ENCODE measurements around the gene TRO.

The TRO gene

DNA sequence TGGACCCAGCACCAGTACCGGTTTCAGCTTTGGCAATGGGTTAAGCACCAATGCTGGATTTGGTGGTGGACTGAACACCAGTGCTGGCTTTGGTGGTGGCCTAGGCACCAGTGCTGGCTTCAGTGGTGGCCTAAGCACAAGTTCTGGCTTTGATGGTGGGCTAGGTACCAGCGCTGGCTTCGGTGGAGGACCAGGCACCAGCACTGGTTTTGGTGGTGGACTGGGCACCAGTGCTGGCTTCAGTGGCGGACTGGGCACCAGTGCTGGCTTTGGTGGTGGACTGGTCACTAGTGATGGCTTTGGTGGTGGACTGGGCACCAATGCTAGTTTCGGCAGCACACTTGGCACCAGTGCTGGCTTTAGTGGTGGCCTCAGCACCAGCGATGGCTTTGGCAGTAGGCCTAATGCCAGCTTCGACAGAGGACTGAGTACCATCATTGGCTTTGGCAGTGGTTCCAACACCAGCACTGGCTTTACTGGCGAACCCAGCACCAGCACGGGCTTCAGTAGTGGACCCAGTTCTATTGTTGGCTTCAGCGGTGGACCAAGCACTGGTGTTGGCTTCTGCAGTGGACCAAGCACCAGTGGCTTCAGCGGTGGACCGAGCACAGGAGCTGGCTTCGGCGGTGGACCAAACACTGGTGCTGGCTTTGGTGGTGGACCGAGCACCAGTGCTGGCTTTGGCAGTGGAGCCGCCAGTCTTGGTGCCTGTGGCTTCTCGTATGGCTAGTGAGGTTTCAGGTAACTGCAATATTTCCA lies 9.8 kb downstream of the TRO start:
- Histone ChIP-seq H3K36me3 (ENCODE audit: control insufficient read depth, insufficient read depth, low read length) (peaks cover 18% of the 10 kb centered on the region), H3K27ac (ENCODE audit: low read length) (no peak overlapping the region), H3K27me3 (ENCODE audit: control insufficient read depth, insufficient read depth, low read length) (no peaks in the 10 kb centered on the region), H3K4me1 (ENCODE audit: control insufficient read depth, insufficient read depth, low read length) (no peaks in the 10 kb centered on the region), H3K9me3 (ENCODE audit: control insufficient read depth, insufficient read depth, low read length) (no peaks in the 10 kb centered on the region), H3K4me3 (ENCODE audit: low read length) (no peak overlapping the region)
- no peak for DNase-seq (ENCODE audit: low read depth, low spot score)
- WGBS (ENCODE audit: insufficient coverage, insufficient read length): no CpG with 5 or more reads among the region's 17 CpGs

DNA sequence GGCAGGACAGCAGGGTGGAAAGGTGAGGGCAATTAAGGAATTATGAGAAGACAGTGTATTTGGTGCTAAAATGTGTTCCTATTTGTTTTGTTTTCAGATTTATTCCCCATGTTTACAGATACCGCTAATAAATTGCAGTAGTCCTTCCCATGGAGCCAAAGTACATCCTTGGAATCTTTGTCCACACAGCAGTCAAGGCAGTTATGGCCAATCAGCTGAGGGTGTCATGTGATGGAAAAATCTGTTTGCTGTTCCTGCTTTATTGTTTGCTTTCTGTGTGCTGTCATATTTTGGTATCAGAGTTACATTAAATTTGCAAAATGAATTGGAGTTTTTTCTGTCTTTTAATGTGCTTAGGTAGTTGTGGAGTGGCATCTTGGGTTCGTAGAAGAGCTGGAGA lies 10.5 kb downstream of the TRO start:
- no peak for DNase-seq (ENCODE audit: low read depth, low spot score)
- no CpG with 5 or more reads among the region's 2 CpGs for WGBS (ENCODE audit: insufficient coverage, insufficient read length)
- Histone ChIP-seq H3K27ac (ENCODE audit: low read length) (no peak overlapping the region), H3K27me3 (ENCODE audit: control insufficient read depth, insufficient read depth, low read length) (no peaks in the 10 kb centered on the region), H3K36me3 (ENCODE audit: control insufficient read depth, insufficient read depth, low read length) (peaks cover 18% of the 10 kb centered on the region), H3K4me3 (ENCODE audit: low read length) (no peak overlapping the region), H3K4me1 (ENCODE audit: control insufficient read depth, insufficient read depth, low read length) (no peaks in the 10 kb centered on the region), H3K9me3 (ENCODE audit: control insufficient read depth, insufficient read depth, low read length) (no peaks in the 10 kb centered on the region)

DNA sequence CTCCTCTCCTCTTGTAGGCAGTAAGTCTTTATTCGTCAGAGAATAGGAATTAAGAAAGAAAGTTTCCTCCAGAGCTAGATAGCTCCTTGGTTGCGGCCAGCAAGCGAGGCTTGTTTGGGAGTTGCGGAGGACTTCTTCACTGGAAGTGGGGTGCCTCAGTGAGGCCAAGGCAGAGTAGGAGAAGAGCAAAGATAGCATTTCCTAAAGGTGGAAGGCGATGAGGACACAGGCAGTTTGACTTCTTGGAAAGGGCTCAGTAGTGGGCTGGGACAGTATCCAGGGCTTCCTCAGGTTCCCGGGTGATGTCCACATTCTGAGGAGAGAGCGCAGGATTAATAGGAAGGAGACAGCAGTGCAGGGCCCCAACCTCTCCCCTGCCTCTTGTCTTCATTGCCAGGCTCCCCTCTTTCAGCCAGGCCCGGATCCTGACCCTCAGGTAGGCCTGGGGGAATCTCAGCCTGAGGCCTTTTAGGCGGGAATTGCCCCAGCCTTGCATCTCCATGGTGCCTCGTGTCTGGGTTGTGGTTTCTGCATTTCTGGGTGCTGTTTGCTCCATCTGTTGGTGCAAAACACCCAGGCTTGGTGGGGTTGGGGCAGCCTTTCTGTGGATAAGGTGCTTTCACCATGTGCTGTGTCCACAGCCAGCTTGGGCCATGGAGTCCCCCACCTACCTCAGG lies 12.7 kb downstream of the TRO start:
- Histone ChIP-seq H3K4me1 (ENCODE audit: control insufficient read depth, insufficient read depth, low read length) (no peaks in the 10 kb centered on the region), H3K27me3 (ENCODE audit: control insufficient read depth, insufficient read depth, low read length) (no peaks in the 10 kb centered on the region), H3K9me3 (ENCODE audit: control insufficient read depth, insufficient read depth, low read length) (no peaks in the 10 kb centered on the region), H3K4me3 (ENCODE audit: low read length) (no peak overlapping the region), H3K27ac (ENCODE audit: low read length) (no peak overlapping the region), H3K36me3 (ENCODE audit: control insufficient read depth, insufficient read depth, low read length) (peaks cover 12% of the 10 kb centered on the region)
- DNase-seq (ENCODE audit: low read depth, low spot score): no peak
- no CpG with 5 or more reads among the region's 10 CpGs for WGBS (ENCODE audit: insufficient coverage, insufficient read length)

DNA sequence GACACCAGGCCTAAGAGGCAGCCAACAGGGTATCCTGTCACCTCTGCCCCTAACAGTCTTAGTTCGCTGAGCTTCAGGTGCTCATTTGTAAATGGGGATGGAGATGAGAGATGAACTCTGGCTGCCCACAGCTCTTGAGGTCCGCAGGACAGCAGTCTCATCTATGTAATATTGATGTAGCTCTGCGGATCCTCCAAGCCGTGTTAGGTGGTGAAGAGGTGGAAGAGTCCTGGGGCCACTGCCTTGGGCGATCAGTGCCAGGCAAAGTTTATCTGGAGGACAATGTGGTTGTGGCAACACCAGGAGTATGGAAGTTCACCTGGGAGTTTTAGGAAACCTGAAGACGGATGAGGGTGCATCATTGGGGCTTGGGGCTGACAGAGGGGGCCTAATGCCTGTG lies 13.4 kb downstream of the TRO start:
- H3K4me3 ChIP-seq (ENCODE audit: low read length): no peak overlapping the region
- no peak overlapping the region for H3K27ac ChIP-seq (ENCODE audit: low read length)
- no peaks in the 10 kb centered on the region for H3K27me3 ChIP-seq (ENCODE audit: control insufficient read depth, insufficient read depth, low read length)
- no peaks in the 10 kb centered on the region for H3K9me3 ChIP-seq (ENCODE audit: control insufficient read depth, insufficient read depth, low read length)
- whole genome bisulfite sequencing (ENCODE audit: insufficient coverage, insufficient read length): no CpG with 5 or more reads among the region's 6 CpGs
- no peak for DNase-seq (ENCODE audit: low read depth, low spot score)
- peaks cover 8% of the 10 kb centered on the region for H3K36me3 ChIP-seq (ENCODE audit: control insufficient read depth, insufficient read depth, low read length)
- H3K4me1 ChIP-seq (ENCODE audit: control insufficient read depth, insufficient read depth, low read length): no peaks in the 10 kb centered on the region

DNA sequence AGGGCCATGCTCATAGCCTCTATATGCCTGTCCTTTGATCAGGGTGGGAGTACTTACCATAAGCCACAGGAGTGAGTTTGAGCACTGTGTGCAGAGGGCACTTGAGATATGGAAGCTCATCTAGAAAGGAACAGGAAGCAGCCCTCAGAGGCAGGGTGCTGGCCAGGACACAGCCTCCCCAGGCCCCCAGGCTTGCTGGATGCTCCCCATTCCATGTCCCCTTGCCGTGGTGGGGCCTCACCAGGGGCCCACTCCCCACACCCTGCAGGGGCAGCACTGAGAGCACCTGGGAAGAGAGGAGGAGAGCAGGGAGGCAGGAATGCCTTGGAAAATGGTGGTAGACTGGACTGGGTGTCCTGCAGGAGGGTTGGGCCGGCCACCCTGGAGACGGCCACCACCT lies 14.3 kb downstream of the TRO start:
- H3K27me3 ChIP-seq (ENCODE audit: control insufficient read depth, insufficient read depth, low read length): no peaks in the 10 kb centered on the region
- no peaks in the 10 kb centered on the region for H3K4me1 ChIP-seq (ENCODE audit: control insufficient read depth, insufficient read depth, low read length)
- no peaks in the 10 kb centered on the region; the same call in 1 of the 2 replicates for H3K36me3 ChIP-seq (ENCODE audit: control insufficient read depth, insufficient read depth, low read length)
- H3K4me3 ChIP-seq (ENCODE audit: low read length): no peak overlapping the region
- no peak for DNase-seq (ENCODE audit: low read depth, low spot score)
- WGBS (ENCODE audit: insufficient coverage, insufficient read length): no CpG with 5 or more reads among the region's 3 CpGs
- H3K9me3 ChIP-seq (ENCODE audit: control insufficient read depth, insufficient read depth, low read length): no peaks in the 10 kb centered on the region
- H3K27ac ChIP-seq (ENCODE audit: low read length): no peak overlapping the region

DNA sequence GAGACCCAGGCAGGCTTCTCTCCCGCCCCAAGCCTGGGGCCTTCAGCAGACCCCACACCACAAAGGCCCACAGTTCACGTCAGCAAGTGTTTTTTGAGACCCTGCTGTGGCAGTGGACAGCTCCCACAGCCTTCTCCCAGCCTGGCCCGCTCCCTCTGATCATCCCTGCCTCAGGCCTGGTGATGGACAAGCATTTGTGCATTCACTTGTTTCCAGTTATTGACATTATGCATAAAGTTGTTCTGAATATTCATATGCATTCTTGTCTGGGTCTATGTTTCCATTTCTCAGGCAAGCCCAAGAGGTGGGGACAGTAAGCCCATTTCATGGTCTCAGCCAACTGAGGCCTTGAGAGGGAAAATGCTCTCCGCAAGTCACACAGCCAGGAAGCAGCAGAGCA lies 14.7 kb downstream of the TRO start:
- H3K4me1 ChIP-seq (ENCODE audit: control insufficient read depth, insufficient read depth, low read length): no peaks in the 10 kb centered on the region
- no peak overlapping the region for H3K4me3 ChIP-seq (ENCODE audit: low read length)
- H3K9me3 ChIP-seq (ENCODE audit: control insufficient read depth, insufficient read depth, low read length): no peaks in the 10 kb centered on the region
- WGBS (ENCODE audit: insufficient coverage, insufficient read length): no CpG with 5 or more reads among the region's 4 CpGs
- no peak for DNase-seq (ENCODE audit: low read depth, low spot score)
- H3K27ac ChIP-seq (ENCODE audit: low read length): no peak overlapping the region
- no peaks in the 10 kb centered on the region for H3K36me3 ChIP-seq (ENCODE audit: control insufficient read depth, insufficient read depth, low read length)
- H3K27me3 ChIP-seq (ENCODE audit: control insufficient read depth, insufficient read depth, low read length): no peaks in the 10 kb centered on the region

DNA sequence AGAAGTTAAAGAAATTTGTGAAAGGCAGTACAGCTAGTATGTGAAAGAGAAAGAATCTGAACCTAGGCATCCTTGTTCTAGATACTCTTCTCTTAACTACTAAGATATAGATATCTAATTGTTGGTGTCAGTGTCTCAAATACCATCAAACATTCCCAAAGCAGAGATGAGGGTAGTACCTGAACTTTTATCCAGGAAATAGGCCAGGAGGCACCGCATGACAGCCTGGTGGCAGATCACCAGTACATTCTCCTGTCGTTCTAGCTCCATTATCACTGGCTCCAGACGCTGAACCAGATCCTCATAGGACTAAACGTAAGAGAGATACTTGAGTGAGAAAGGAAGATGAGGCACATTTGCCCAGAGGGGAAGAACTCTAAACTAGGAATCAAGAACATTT lies 16.8 kb downstream of the TRO start:
- Histone ChIP-seq H3K27me3 (ENCODE audit: control insufficient read depth, insufficient read depth, low read length) (no peaks in the 10 kb centered on the region), H3K4me1 (ENCODE audit: control insufficient read depth, insufficient read depth, low read length) (no peaks in the 10 kb centered on the region), H3K9me3 (ENCODE audit: control insufficient read depth, insufficient read depth, low read length) (no peaks in the 10 kb centered on the region), H3K27ac (ENCODE audit: low read length) (no peak overlapping the region), H3K4me3 (ENCODE audit: low read length) (no peak overlapping the region), H3K36me3 (ENCODE audit: control insufficient read depth, insufficient read depth, low read length) (no peaks in the 10 kb centered on the region)
- DNase-seq (ENCODE audit: low read depth, low spot score): no peak
- no CpG with 5 or more reads among the region's 4 CpGs for WGBS (ENCODE audit: insufficient coverage, insufficient read length)

DNA sequence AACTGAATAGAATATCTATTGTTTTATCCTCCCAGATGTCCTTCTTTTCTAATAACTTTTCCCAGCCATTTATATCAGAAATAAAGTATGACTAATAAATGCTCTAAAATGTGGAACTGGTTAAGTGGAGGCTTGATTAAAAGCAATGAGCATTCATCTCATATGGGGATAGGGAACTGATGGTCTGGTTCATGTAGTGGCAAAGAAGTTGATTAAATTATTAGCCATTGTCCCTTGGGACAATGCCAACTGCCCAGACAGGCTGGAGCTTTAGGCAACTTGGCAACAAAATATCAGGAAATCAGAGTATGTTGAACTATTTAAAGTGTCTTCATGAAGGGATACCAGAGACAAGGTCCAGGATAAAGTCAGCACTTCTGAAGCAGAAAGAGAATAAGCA lies 24.2 kb downstream of the TRO start:
- no peak overlapping the region for H3K4me3 ChIP-seq (ENCODE audit: low read length)
- no peaks in the 10 kb centered on the region for H3K9me3 ChIP-seq (ENCODE audit: control insufficient read depth, insufficient read depth, low read length)
- H3K36me3 ChIP-seq (ENCODE audit: control insufficient read depth, insufficient read depth, low read length): no peaks in the 10 kb centered on the region
- no peak for DNase-seq (ENCODE audit: low read depth, low spot score)
- H3K4me1 ChIP-seq (ENCODE audit: control insufficient read depth, insufficient read depth, low read length): no peaks in the 10 kb centered on the region
- H3K27me3 ChIP-seq (ENCODE audit: control insufficient read depth, insufficient read depth, low read length): no peaks in the 10 kb centered on the region
- H3K27ac ChIP-seq (ENCODE audit: low read length): no peak overlapping the region

DNA sequence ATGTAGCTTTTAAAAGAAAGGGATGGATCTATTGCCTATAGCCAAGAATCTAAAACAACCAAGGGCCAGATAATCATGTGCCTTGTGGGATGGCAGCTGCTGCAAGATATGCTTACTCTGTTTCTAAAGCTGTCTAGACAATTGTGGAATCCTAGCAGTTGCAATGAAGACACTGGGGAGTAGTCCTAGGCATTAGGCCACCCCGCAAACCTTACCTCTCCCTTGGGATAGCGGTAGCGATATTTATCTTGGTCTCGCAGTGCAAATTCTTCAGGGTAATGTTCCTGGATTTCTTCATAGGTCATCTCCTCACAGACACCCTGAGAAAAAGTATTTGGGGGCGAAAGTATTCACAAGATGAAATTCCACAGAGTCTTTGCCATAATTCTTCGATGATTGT lies 24.6 kb downstream of the TRO start:
- H3K27me3 ChIP-seq (ENCODE audit: control insufficient read depth, insufficient read depth, low read length): no peaks in the 10 kb centered on the region
- H3K9me3 ChIP-seq (ENCODE audit: control insufficient read depth, insufficient read depth, low read length): no peaks in the 10 kb centered on the region
- no peaks in the 10 kb centered on the region for H3K36me3 ChIP-seq (ENCODE audit: control insufficient read depth, insufficient read depth, low read length)
- WGBS (ENCODE audit: insufficient coverage, insufficient read length): no CpG with 5 or more reads among the region's 6 CpGs
- H3K4me3 ChIP-seq (ENCODE audit: low read length): no peak overlapping the region
- H3K27ac ChIP-seq (ENCODE audit: low read length): no peak overlapping the region
- no peak for DNase-seq (ENCODE audit: low read depth, low spot score)
- H3K4me1 ChIP-seq (ENCODE audit: control insufficient read depth, insufficient read depth, low read length): no peaks in the 10 kb centered on the region

DNA sequence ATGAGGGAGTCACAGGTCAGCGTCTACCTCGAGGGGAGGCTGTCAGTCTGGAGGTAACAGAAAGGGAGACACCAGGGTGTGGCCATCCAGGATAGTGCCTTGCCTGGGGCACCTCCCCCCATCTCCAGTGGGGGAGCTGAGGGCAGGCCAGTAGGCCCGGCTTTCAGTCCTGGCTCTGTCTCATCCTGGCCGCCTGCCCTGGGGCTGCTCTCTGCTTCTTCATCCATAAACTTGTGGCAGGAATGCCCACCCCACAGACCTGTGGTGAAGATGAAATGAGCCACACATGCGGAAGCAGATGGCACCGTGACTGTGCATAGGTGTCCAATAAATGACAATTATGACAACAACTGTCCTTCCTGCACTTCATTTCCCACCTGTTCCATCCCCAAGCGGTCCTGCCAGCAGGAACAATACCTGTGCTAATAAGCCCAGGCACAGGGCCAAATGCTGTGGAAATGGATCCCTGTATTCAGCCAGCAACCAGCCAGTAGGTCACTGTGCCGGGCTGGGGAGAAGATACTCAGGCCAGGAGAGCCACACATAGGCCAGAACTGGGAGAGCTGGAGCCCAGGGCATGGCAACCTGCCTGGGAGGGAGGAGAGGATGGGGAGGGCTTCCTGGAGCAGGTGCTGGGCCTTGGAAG lies 30.2 kb downstream of the TRO start:
- Histone ChIP-seq H3K4me1 (ENCODE audit: control insufficient read depth, insufficient read depth, low read length) (no peaks in the 10 kb centered on the region), H3K27me3 (ENCODE audit: control insufficient read depth, insufficient read depth, low read length) (no peaks in the 10 kb centered on the region), H3K36me3 (ENCODE audit: control insufficient read depth, insufficient read depth, low read length) (no peaks in the 10 kb centered on the region), H3K9me3 (ENCODE audit: control insufficient read depth, insufficient read depth, low read length) (no peaks in the 10 kb centered on the region), H3K27ac (ENCODE audit: low read length) (no peak overlapping the region), H3K4me3 (ENCODE audit: low read length) (no peak overlapping the region)
- no CpG with 5 or more reads among the region's 8 CpGs for WGBS (ENCODE audit: insufficient coverage, insufficient read length)
- no peak for DNase-seq (ENCODE audit: low read depth, low spot score)

Data from iPS DF 6.9 (cell line).